Suppressor macrophage (primary cell): ENCODE measurements around the gene SF3B2.
"Not testable (repeated sequence)": the region's sequence is repeated elsewhere in the genome, so short reads cannot be mapped to it uniquely, and the experiment has no call there.

Experiments
- DNase-seq, 4 experiments: peaks; one replicate each; pipeline ENCODE4 v3.0.0-alpha.2; 2020 to 2022
- total RNA-seq, 17 experiments: gene quantifications; one replicate each; lab custom pipeline; 2026; ENCODE audit warnings: mixed read lengths in 6 of 17, inconsistent platforms in 3 of 17; lab: John Stamatoyannopoulos, UW

The SF3B2 gene, protein sequence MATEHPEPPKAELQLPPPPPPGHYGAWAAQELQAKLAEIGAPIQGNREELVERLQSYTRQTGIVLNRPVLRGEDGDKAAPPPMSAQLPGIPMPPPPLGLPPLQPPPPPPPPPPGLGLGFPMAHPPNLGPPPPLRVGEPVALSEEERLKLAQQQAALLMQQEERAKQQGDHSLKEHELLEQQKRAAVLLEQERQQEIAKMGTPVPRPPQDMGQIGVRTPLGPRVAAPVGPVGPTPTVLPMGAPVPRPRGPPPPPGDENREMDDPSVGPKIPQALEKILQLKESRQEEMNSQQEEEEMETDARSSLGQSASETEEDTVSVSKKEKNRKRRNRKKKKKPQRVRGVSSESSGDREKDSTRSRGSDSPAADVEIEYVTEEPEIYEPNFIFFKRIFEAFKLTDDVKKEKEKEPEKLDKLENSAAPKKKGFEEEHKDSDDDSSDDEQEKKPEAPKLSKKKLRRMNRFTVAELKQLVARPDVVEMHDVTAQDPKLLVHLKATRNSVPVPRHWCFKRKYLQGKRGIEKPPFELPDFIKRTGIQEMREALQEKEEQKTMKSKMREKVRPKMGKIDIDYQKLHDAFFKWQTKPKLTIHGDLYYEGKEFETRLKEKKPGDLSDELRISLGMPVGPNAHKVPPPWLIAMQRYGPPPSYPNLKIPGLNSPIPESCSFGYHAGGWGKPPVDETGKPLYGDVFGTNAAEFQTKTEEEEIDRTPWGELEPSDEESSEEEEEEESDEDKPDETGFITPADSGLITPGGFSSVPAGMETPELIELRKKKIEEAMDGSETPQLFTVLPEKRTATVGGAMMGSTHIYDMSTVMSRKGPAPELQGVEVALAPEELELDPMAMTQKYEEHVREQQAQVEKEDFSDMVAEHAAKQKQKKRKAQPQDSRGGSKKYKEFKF
- total RNA-seq = 123 to 270 (median 166) reads per million in 17 experiments

DNA sequence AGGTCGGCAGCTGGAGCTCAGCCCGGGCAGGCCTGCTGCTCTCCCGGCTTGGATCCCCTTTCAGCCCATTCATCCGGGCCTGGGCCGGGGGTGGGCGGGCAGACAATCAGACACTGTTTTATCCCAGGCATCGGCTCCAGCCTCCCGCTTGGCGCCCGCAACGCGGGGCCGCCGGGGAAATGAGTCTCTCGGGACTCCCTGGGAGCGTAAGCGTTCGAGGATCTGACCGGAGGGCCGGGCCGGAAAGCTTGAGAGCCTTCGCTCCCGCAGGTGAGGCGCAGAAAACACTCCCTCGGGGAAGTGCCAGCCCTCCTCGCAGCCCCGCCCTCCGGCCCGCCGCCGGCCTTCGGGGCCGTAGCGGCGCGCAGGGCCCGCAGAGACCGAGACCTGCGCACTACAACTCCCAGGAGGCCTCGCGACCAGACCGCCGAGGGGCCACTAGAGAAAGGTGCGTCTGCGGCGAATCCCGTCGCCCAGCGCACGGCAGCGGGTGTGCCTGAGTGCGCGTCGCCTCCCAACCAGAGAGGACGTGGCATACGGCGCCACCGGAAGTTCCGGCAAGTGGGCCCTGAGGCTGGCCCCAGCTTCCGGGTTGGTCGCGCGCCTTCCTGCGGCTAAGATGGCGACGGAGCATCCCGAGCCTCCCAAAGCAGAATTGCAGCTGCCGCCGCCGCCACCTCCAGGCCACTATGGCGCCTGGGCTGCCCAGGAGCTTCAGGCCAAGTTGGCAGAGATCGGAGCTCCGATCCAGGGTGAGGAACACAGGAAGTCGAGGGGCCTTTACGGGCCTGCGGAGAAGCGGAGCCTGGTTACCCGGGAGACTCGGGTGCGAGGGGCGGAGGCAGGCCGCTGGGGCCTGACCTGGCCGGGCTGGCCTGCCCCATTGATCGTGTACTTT, at the start of gene SF3B2:
Gene SF3B2, plus strand, starts transcription at position 599 of the 898 bp plus-strand sequence. Its CDS starts 21 bp downstream, at position 620.
- DNase-seq = peak; percentile 98 to 99 (median 99)

DNA sequence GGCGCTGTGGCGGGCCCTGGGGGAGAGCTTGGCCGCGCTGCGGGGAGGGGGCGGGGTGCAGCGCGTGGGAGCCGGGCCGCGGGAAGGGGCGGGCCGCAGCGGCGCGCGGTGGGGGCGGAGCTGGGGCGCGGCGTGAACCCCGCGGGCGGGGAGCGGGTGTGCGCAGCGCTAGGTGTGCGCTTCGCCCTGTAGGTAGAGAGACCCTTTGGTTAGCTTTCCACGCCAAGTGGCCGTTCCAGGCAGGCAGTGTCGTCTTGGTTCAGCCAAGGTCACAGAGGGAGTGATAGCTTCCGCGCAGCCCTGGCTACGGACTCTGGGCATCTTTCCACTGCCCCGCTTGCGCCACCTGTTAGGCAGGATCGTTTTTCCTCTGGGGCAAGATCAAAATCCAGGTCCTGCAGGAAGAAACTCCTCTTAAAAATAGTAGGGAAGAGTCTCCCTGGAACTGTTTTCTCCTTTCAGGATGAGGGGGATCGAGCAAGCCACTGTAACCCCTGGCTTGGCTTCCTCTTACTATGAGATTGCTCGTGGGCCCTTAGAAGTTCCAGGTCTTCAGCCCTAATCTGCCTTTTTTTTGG, 49.4 kb upstream of the SF3B2 start:
- peak in 2 of 4 experiments; percentile 81 to 85 for DNase-seq

DNA sequence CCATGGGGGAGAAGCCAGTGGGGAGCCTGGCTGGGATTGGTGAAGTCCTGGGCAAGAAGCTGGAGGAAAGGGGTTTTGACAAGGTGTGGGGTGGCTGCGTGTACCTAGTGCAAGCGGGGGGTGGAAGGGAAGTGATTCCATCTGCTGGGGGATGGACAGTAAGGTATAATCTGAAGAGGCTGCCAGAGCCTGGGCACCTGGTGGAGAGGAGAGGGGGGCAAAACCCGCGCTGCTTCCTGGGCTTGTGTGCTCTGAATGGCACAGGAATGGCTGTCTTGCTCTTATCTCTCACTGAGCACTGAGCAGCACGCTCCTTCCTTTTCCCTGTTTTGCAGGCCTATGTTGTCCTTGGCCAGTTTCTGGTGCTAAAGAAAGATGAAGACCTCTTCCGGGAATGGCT, 48.9 kb upstream of the SF3B2 start:
- no peak for DNase-seq

DNA sequence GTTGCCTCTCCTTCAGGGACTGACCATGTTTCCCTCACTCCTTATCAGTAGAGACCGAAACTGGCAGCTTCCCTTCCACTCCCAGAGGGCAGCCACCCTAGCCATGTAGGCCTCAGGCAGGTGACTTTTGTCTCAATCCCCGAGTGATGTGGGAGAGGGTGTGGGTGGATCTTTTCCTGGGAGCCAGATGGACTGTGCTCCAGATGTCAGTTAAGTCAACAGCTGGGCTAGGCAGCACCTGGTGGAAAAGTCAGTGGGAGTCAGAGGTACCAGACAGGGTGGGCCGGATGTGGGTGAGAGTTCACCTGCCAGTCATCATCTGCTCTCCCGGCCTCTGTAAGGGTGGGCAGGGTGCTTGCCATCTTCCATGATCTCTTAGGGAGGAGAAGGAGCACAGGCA, 48.0 kb upstream of the SF3B2 start:
- no peak for DNase-seq

DNA sequence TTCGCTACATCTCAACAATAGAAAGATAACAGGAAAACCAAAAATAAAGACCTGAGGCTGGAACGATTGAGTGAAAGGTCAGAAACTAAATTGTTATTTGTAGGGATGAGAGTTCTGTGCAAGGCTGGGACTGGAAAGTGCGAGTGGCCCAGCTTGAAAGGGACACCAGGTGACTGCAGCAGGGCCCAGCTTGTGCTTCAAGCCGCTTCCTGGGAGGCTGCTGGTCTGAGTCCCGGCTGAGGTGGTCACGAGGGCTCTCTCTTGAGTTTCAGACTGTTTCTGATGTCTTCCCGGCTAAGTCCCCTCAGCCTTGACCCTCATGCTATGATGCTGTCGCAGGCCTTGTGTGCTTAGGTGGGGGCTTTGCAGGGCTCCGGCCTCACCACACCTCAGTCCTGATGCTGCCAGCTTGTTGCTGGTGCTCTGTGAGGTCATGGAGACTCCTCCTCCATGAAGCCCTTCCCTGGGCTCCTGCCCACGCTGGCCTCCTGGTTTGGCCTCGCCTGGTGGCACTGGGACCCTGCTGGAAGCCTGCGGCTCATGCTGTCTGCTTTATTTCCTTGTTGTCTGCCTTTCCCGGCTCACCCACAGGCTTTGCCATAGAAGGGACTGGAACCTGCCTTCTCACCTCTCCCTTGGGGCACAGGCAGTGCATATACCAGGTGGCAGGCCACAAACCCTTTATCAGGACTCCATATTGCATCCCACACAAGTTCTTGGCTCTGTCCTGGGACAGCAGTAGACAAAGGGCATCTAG, 45.9 kb upstream of the SF3B2 start:
- DNase-seq = no peak

DNA sequence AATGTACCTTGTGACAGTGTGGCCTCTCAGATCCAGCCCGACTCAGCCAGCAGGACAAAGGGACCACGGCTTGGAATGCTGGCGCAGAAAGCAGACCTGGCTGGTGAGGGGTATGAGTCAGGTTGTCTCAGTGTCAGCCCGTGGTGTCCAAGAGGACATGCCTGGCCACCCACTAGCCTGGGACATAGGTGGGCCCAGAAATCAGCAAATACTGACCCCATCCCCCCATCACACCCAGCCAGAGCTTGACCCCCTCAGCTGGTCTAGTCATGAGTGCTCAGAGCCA, 45.3 kb upstream of the SF3B2 start:
- DNase-seq = no peak

DNA sequence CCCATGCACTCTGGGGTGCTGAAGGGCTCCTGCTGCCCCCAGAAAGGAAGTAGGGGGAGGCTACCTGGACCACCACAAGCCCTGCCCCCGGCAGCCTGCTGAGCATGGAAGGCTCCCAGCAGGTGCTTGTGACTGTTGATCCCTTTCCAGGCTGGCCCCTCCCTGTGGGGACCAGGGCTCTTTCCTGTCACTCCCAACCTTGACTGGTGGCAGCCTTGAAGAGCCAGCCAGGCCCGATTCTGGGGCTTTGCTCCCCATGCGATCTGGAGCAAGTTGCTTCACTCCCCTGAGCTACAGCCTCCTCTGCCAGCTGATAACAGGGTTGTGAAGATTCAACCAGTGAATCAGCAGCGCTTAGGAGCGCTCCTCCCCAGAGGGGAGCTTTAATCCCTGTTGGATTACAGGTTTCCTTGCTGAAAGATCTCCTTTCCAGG, 44.9 kb upstream of the SF3B2 start:
- DNase-seq = no peak

DNA sequence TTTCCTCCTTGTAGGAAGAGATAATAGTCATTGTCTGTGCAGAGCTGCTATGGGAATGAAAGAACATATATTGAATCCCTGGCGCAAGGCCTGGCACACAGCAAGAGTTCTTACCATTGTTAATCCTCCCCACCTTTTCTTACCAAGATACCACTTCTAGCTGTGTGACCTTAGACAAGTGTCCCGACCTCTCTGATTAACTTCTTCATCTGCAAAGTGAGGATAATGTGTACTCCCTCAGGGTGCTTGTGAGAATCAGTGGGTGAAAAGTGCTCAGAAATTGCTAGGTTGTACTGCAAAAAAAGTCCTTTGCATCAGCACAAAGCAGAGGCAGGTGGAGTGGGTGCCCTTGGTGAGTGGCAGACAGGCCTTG, 44.1 kb upstream of the SF3B2 start:
- no peak for DNase-seq

DNA sequence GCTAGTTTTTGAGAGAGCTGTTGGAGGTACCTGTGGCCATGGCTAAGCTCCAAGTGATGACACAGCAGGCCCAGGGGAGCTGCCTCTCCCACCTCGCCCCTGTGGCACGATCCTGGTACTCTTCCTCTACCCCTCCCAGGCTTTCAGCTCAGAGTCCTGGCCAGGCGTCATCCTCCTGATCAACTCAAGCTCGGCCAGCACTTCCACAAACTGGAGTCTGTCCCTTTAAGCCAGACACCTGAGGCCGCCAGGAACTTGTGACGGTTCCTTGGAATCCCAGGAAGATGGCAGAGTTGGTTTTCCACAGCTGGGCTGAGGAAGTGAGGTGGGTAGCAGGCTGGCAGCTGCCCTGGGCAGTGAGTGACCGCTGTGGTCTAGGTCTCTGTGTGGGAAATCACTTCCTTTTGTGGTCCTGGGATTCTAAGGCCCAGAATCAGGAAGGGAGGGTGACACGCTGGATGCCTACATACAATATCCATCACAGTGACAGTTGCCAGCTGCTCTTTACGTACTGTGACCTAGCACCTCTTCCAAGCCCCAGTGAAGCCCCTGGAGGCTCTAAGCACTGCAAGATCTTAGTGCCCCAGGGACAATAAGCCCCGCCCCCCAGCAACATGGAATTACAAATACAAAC, 43.6 kb upstream of the SF3B2 start:
- peak; percentile 44 to 61 (median 52) for DNase-seq

DNA sequence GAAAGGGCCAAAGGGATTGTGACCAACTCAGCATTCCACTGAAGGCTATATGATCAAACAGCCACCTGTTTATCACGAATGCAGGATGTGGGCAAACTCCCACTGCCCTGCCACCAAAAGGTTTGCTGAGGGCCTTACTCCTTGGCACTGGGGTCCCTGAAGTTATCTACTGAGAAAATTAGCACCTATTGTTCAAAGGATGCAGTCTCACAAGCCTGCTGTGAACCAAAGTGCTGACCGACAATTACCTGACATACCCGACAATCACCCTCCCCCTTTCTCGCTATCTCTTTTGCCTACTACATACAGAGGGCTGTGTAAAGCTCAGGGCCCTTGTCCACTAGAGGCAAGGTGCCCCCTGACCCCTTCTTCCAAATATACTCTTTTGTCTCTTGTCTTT, 42.1 kb upstream of the SF3B2 start:
- not testable (repeated sequence) for DNase-seq

DNA sequence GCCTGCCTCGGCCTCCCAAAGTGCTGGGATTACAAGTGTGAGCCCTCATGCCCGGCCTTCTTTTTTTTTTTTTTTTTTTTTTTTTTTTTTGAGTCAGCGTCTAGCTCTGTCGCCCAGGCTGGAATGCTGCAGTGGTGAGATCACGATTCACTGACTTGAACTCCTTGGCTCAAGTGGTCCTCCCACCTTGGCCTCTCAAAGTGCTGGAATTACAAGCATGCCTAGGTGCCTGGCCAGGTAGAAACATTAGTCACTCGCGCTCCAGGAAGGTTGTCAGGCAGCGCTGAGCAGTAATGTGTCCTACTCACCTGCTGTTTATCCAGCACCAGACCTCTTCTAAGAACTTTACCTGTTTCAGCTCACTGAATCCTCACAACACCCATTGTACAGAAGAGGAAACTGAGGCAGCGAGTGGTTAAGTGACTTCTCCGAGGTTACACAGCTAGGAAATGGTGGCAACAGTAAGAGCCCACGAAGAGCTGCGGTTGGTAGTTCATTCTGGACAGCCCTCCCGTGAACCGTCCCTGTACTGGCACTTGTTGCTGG, 40.9 kb upstream of the SF3B2 start:
- DNase-seq = no peak

DNA sequence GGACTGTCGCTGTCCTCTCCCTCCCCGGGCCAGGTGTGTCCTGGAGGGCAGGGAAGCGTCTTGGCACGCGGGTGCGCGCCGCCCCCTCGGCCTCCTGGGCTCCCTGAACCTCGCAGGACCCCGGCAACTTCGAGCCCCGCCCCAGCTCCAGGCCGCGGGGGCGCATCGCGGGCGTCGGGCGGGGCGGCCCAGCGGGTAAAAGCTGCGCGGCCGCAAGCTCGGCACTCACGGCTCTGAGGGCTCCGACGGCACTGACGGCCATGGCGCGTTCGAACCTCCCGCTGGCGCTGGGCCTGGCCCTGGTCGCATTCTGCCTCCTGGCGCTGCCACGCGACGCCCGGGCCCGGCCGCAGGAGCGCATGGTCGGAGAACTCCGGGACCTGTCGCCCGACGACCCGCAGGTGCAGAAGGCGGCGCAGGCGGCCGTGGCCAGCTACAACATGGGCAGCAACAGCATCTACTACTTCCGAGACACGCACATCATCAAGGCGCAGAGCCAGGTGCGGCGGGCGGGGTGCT, 40.3 kb upstream of the SF3B2 start, which contains the start of gene CST6:
Gene CST6, plus strand, starts transcription at position 224 of the 519 bp plus-strand sequence. Its CDS starts 37 bp downstream, at position 261.
- DNase-seq = peak in 1 of 4 experiments; percentile 18

DNA sequence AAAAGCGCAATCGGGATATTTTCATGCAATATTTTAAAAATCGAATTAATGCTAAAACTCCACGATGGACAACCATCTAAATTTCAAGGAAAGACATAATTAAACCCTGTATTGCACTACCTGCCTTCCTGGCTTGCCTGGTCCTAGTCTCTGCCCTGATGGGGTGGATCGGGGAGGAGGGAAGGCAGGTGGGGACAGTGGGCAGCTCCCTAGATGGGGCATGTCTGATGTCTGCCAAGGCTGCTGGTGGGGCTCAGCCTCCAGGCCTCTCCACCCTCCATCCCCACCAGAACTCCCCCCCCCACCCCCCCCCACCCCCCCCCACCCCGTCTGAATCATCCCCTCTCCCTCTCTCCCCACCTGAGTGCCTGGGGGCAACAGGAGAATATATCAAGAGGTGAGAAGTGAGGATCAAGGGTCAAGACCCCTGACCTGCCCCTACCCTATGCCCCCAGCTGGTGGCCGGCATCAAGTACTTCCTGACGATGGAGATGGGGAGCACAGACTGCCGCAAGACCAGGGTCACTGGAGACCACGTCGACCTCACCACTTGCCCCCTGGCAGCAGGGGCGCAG, 39.7 kb upstream of the SF3B2 start:
- DNase-seq = no peak

DNA sequence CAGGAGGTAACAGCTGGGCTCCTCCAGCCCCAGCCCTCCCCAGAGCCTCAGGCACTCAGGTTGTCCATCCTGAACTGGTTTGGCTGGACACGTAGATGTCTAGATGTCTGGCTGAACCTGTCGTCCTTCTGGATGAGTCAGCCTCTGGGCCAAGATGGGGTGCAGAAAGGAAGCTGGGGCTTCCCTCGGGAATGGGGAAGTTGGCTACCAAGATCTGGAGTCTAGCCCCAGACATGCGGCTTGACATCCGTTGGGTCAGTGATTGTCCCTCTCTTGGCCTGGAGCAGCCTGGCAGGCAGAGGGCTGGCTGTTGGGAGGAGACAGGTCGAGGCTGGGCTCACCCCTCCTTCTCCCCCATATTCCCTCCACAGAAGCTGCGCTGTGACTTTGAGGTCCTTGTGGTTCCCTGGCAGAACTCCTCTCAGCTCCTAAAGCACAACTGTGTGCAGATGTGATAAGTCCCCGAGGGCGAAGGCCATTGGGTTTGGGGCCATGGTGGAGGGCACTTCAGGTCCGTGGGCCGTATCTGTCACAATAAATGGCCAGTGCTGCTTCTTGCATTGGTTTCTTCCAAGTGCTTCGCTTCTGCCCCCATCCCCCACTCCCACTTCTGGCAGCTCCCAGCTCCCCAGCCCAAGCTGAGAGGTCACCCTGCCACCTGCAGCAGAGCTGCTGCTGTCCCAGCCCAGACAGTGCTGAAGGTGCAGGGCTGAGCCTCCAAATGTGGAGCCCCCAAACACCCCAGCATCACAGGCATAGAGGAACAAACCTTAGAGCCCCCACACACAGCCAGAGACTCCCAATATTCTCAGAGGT, 39.0 kb upstream of the SF3B2 start:
- DNase-seq = peak; percentile 72 to 88 (median 85)

DNA sequence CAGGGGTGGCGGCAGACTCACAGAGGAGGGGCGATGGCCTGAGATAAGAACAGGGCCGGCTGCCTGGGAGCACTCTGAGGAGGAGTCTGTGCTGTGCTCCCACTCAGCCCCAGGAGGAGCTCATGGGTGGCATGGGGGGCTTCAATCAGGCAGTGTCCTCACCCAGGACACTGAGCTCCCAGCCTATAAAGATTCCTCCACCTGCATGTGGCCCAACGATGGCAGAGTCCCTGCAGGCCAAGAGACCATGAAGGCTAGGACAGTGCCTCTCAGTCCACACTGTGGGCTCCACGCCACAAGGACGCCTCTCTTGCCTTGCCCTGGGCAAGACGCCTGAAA, 38.4 kb upstream of the SF3B2 start:
- DNase-seq = no peak

DNA sequence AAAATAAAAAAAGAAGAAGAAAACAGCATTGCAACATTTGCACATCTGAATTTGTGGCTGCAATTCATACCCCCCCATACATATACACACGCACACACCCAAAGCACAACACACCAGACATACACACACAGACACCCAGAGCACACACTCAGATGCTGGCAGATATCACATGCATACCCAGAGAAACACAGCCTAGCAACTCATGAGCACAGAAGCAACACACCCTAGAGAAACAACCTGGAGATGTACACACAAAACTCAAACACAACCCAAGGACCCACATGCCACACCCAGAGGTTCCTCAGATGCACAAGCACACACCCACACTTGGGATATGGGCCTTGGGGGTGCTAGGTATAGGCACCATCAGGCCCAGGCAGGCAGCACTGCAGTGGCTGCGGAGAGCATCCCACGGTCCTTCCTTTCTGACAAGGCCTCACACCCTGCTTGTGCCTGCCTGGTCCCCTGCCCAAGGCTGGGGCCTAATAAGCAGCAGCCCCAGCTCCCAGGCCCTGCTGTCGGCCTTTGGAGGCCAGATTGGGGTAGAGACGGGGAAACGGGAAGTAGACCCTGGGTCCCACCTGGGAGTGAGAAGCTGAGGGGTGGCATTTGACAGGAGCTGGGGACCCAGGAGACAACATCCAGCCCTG, 37.2 kb upstream of the SF3B2 start:
- peak in 1 of 4 experiments; percentile 21 for DNase-seq

DNA sequence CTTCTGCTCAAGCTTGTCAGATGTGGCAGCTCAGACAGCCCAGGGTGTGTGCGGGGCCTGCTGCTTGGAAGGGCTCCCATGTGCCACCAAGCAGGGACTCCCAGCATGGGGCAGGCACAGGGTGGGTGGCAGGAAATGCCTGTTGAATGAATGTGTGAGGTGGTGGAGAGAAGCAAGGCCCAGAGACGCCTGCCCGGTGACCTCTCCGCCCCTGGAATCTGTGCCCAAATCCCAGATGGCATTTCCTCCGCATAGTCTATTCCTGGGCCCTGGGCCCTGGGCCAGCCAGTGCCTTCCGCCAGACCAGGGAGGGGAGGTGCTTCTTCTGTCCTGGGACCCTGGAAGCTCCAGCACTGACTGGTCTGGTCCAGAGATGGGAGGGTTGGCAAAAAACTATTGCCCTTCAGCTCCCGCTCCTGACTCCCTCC, 36.7 kb upstream of the SF3B2 start:
- no peak for DNase-seq
